Astrocyte (in vitro differentiated cells and primary cell): Measurements from ENCODE around the gene ZNF837. TPM values are rescaled to one million over a fixed set of nuclear protein-coding genes. Genes with fewer than 3 reads are reported as not detected.

Experiments
- DNase-seq: peaks from one replicate; pipeline ENCODE4 v3.0.0-alpha.2; 2010; ENCODE audit warnings: low read depth
- FAIRE-seq: peaks from 2 replicates; lab custom pipeline; 2011; peaks lifted over from hg19 to GRCh38; lab: Jason Lieb, UNC
- H2AFZ ChIP-seq: 2 replicates; pipeline ENCODE4 v1.6.0; 2012; ENCODE audit warnings: low read depth, low read length, inconsistent platforms
- H3K27ac ChIP-seq: 2 replicates; pipeline ENCODE4 v1.5.1; 2011; ENCODE audit warnings: low read depth, low read length, inconsistent platforms
- H3K27me3 ChIP-seq: 2 replicates; pipeline ENCODE4 v1.6.0; 2011; ENCODE audit warnings: low read length, inconsistent platforms; ENCODE audit not compliant: insufficient read depth
- H3K36me3 ChIP-seq: 2 replicates; pipeline ENCODE4 v1.5.1; 2011; ENCODE audit warnings: low read length, inconsistent platforms; ENCODE audit not compliant: insufficient read depth
- H3K4me1 ChIP-seq: 2 replicates; pipeline ENCODE4 v1.5.1; 2011; ENCODE audit warnings: low read length, inconsistent platforms; ENCODE audit not compliant: insufficient read depth
- H3K4me2 ChIP-seq: 2 replicates; pipeline ENCODE4 v1.6.0; 2012; ENCODE audit warnings: low read length, inconsistent platforms
- H3K4me3 ChIP-seq: 2 replicates; pipeline ENCODE4 v1.5.1; 2011; ENCODE audit warnings: low read depth, mild to moderate bottlenecking, low read length, inconsistent platforms; ENCODE audit not compliant: insufficient read depth
- H3K79me2 ChIP-seq: 2 replicates; pipeline ENCODE4 v1.6.0; 2012; ENCODE audit warnings: mild to moderate bottlenecking, low read length, inconsistent platforms; ENCODE audit not compliant: insufficient read depth
- H3K9ac ChIP-seq: 2 replicates; pipeline ENCODE4 v1.6.0; 2012; ENCODE audit warnings: mild to moderate bottlenecking, low read length, inconsistent platforms
- H3K9me3 ChIP-seq: 2 replicates; pipeline ENCODE4 v1.5.1; 2012; ENCODE audit warnings: low read depth, mild to moderate bottlenecking, low read length, inconsistent platforms; ENCODE audit not compliant: insufficient read depth
- H4K20me1 ChIP-seq: 2 replicates; pipeline ENCODE4 v1.6.0; 2012; ENCODE audit warnings: low read length, inconsistent platforms; ENCODE audit not compliant: insufficient read depth
- H3K27ac Mint-ChIP-seq: one replicate; pipeline ENCODE4 v1.8.0; 2021; ENCODE audit warnings: mild to moderate bottlenecking, mixed read lengths; ENCODE audit not compliant: unreplicated experiment
- H3K27me3 Mint-ChIP-seq: one replicate; pipeline ENCODE4 v1.8.0; 2021; ENCODE audit warnings: low read depth, mixed read lengths; ENCODE audit not compliant: unreplicated experiment
- H3K36me3 Mint-ChIP-seq: one replicate; pipeline ENCODE4 v1.8.0; 2021; ENCODE audit warnings: low read depth, mixed read lengths; ENCODE audit not compliant: unreplicated experiment
- H3K4me1 Mint-ChIP-seq: one replicate; pipeline ENCODE4 v1.8.0; 2021; ENCODE audit warnings: low read depth, mixed read lengths; ENCODE audit not compliant: unreplicated experiment
- H3K4me3 Mint-ChIP-seq: one replicate; pipeline ENCODE4 v1.8.0; 2021; ENCODE audit warnings: mild to moderate bottlenecking, moderate library complexity, mixed read lengths; ENCODE audit not compliant: unreplicated experiment
- H3K9me3 Mint-ChIP-seq: one replicate; pipeline ENCODE4 v1.8.0; 2021; ENCODE audit warnings: mild to moderate bottlenecking, mixed read lengths; ENCODE audit not compliant: unreplicated experiment
- EZH2 ChIP-seq: IDR thresholded peaks from 2 replicates; pipeline ENCODE4 v1.6.1; 2012; ENCODE audit warnings: mild to moderate bottlenecking, low read length, inconsistent platforms; ENCODE audit not compliant: insufficient read depth
- total RNA-seq: library from RNA; stranded (reverse); gene quantifications from 2 replicates; pipeline ENCODE4 v1.2.1, GENCODE V29; 2021
- TF ChIP-seq, protein P1 (sequence below): IDR thresholded peaks from 2 replicates; pipeline ENCODE4 v1.5.1; 2011; ENCODE audit warnings: low read depth, mild to moderate bottlenecking, inconsistent platforms, low read length, moderate library complexity; ENCODE audit not compliant: insufficient read depth

Gene ZNF837
- total RNA-seq, 1 donor from 2014 or later: 2.4 TPM

- no peak for FAIRE-seq
- no peak overlapping the region for H3K27ac ChIP-seq
- peaks cover 10% of the 10 kb centered on the region for H3K4me1 Mint-ChIP-seq
- peaks cover 6% of the 10 kb centered on the region for H3K4me1 ChIP-seq
- H3K36me3 Mint-ChIP-seq: peaks cover 27% of the 10 kb centered on the region
- no peak overlapping the region for H2AFZ ChIP-seq
- no peaks in the 10 kb centered on the region for H3K27me3 ChIP-seq
- TF ChIP-seq, protein P1, sequence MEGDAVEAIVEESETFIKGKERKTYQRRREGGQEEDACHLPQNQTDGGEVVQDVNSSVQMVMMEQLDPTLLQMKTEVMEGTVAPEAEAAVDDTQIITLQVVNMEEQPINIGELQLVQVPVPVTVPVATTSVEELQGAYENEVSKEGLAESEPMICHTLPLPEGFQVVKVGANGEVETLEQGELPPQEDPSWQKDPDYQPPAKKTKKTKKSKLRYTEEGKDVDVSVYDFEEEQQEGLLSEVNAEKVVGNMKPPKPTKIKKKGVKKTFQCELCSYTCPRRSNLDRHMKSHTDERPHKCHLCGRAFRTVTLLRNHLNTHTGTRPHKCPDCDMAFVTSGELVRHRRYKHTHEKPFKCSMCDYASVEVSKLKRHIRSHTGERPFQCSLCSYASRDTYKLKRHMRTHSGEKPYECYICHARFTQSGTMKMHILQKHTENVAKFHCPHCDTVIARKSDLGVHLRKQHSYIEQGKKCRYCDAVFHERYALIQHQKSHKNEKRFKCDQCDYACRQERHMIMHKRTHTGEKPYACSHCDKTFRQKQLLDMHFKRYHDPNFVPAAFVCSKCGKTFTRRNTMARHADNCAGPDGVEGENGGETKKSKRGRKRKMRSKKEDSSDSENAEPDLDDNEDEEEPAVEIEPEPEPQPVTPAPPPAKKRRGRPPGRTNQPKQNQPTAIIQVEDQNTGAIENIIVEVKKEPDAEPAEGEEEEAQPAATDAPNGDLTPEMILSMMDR: no peak
- no peak for TF ChIP-seq EZH2
- H3K9me3 ChIP-seq: no peaks in the 10 kb centered on the region
- no peak overlapping the region for H3K4me3 ChIP-seq
- no peak overlapping the region for H3K4me2 ChIP-seq
- peaks cover 67% of the 10 kb centered on the region for H4K20me1 ChIP-seq
- no peak overlapping the region for H3K27ac Mint-ChIP-seq
- H3K79me2 ChIP-seq: peaks cover 38% of the 10 kb centered on the region
- no peak overlapping the region for H3K4me3 Mint-ChIP-seq
- H3K27me3 Mint-ChIP-seq: no peaks in the 10 kb centered on the region
- H3K36me3 ChIP-seq: peaks cover 32% of the 10 kb centered on the region
- H3K9ac ChIP-seq: no peak overlapping the region
- no peaks in the 10 kb centered on the region for H3K9me3 Mint-ChIP-seq
- no peak for DNase-seq
These were observed 12.8 kb upstream of the ZNF837 start for GRCh38 chr19:58393725-58394033.

DNA sequence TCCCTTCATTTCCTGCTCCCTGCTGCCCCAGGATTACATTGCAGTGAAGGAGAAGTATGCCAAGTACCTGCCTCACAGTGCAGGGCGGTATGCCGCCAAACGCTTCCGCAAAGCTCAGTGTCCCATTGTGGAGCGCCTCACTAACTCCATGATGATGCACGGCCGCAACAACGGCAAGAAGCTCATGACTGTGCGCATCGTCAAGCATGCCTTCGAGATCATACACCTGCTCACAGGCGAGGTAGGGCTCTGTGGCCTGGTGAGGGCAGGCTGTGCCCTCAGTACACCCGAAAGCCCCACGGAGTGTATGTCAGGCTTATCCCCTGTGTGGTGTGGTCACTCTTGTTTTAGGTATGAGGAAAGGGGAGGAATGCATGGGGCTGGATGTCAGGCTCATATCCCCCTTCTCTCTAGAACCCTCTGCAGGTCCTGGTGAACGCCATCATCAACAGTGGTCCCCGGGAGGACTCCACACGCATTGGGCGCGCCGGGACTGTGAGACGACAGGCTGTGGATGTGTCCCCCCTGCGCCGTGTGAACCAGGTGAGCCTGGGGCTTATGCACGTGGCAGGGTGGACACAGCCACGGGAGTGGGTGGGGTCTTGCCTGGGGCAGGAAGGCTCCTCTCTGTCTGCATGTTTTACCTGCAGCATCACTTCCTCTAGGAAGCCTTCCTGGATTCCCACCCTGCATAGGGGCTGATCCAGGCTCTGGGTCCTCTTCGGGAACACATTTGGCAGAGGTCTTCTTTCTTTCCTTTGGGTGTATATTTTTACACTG, 12.3 kb upstream of the ZNF837 start:
- Mint-ChIP-seq H3K4me3 (no peak overlapping the region), H3K4me1 (peaks cover 13% of the 10 kb centered on the region), H3K27me3 (no peaks in the 10 kb centered on the region), H3K27ac (no peak overlapping the region), H3K36me3 (peaks cover 27% of the 10 kb centered on the region), H3K9me3 (no peaks in the 10 kb centered on the region)
- no peak overlapping the region for H2AFZ ChIP-seq
- no peak overlapping the region for H3K27ac ChIP-seq
- no peak for TF ChIP-seq EZH2
- TF ChIP-seq, protein P1: no peak
- no peaks in the 10 kb centered on the region for H3K27me3 ChIP-seq
- peaks cover 9% of the 10 kb centered on the region for H3K4me1 ChIP-seq
- H3K4me2 ChIP-seq: no peak overlapping the region
- H3K4me3 ChIP-seq: no peak overlapping the region
- no peaks in the 10 kb centered on the region for H3K9me3 ChIP-seq
- peaks cover 43% of the 10 kb centered on the region for H3K79me2 ChIP-seq
- DNase-seq (no peak), FAIRE-seq (no peak)
- H4K20me1 ChIP-seq: peaks cover 71% of the 10 kb centered on the region
- no peak overlapping the region for H3K9ac ChIP-seq
- peaks cover 35% of the 10 kb centered on the region for H3K36me3 ChIP-seq

GRCh38 chr19:58388175-58388526, 7.3 kb upstream of the ZNF837 start:
- DNase-seq: no peak
- peak overlapping the region; percentile 93 for H3K4me3 ChIP-seq
- no peak overlapping the region for H3K27ac ChIP-seq
- H3K9ac ChIP-seq: peak overlapping the region; percentile 90
- H3K9me3 ChIP-seq: no peaks in the 10 kb centered on the region
- Mint-ChIP-seq H3K4me3 (peak overlapping the region; percentile 99), H3K36me3 (peaks cover 17% of the 10 kb centered on the region), H3K27me3 (no peaks in the 10 kb centered on the region), H3K4me1 (peaks cover 20% of the 10 kb centered on the region), H3K27ac (peak overlapping the region; percentile 100), H3K9me3 (no peaks in the 10 kb centered on the region)
- H3K36me3 ChIP-seq: peaks cover 25% of the 10 kb centered on the region
- H3K79me2 ChIP-seq: peaks cover 67% of the 10 kb centered on the region
- peak overlapping the region; percentile 95 for H3K4me2 ChIP-seq
- TF ChIP-seq EZH2: no peak
- TF ChIP-seq, protein P1: no peak
- H2AFZ ChIP-seq: no peak overlapping the region
- FAIRE-seq: no peak
- H4K20me1 ChIP-seq: peaks cover 55% of the 10 kb centered on the region
- peaks cover 17% of the 10 kb centered on the region for H3K4me1 ChIP-seq
- no peaks in the 10 kb centered on the region for H3K27me3 ChIP-seq
